HepG2 (cell line): ENCODE results near the gene EP300. TPM values are rescaled to one million over a fixed set of nuclear protein-coding genes. Genes with fewer than 3 reads are reported as not detected.

ENCODE experiments used
- ATAC-seq: fragments of 200-7000 bp; cut with Tn5 transposase; 3 replicates; pipeline ENCODE4 v1.9.1; 2020; ENCODE audit warnings: mild to moderate bottlenecking, moderate library complexity
- BruUV-seq: library from RNA; stranded (reverse); fragments of 400-500 nt; replicated peaks from 2 replicates; lab custom pipeline; 2021; lab: Mats Ljungman, UMichigan
- CTCF ChIA-PET: fragments of 300-600 bp; formaldehyde crosslinking; extraction: SDS; loops from one replicate; lab custom pipeline; 2021; ENCODE audit warnings: low total read pairs, inconsistent platforms, low intra/inter-chr PET ratio; lab: Yijun Ruan, JAX
- POLR2A ChIA-PET: fragments of 350-600 bp; sonication (Branson Sonifier 250); formaldehyde crosslinking; loops from one replicate; lab custom pipeline; 2020; ENCODE audit warnings: antibody characterized with exemption, inconsistent platforms; lab: Yijun Ruan, JAX
- DNase-seq: peaks from one replicate; pipeline ENCODE4 v3.0.0-alpha.2; 2015; ENCODE audit warnings: low spot score
- FAIRE-seq: peaks from 3 replicates; lab custom pipeline; 2011; peaks lifted over from hg19 to GRCh38; lab: Jason Lieb, UNC
- H2AFZ ChIP-seq: one replicate; pipeline ENCODE4 v1.6.1; 2011; ENCODE audit warnings: low read length, inconsistent platforms
- H3K27ac ChIP-seq: fragments of 300-600 bp; 3 replicates; pipeline ENCODE4 v1.8.0; 2011; ENCODE audit warnings: mixed run types, mild to moderate bottlenecking, mixed read lengths, low read length, inconsistent platforms; ENCODE audit not compliant: insufficient read depth; ENCODE audit errors: extremely low read length
- H3K27me3 ChIP-seq, 2 experiments: fragments of 200-600 bp in 1 of 2; 2 replicates in 1 of 2; 3 replicates in 1 of 2; pipeline versions ENCODE4 v1.6.0 to v1.8.0; 2011; ENCODE audit warnings: low read length in 2 of 2, mild to moderate bottlenecking in 2 of 2, moderate library complexity in 2 of 2, inconsistent platforms in 1 of 2; ENCODE audit not compliant: insufficient read depth in 2 of 2, control insufficient read depth in 1 of 2
- H3K36me3 ChIP-seq, 2 experiments: fragments of 200-600 bp in 1 of 2; replicated peaks in 1 of 2; 2 replicates in 1 of 2; 3 replicates in 1 of 2; pipeline versions ENCODE4 v1.5.1 to v1.8.0; 2011; ENCODE audit warnings: low read length in 2 of 2, inconsistent platforms in 1 of 2; ENCODE audit not compliant: insufficient read depth in 2 of 2, control insufficient read depth in 1 of 2
- H3K4me1 ChIP-seq: 2 replicates; pipeline ENCODE4 v1.5.1; 2012; ENCODE audit warnings: low read length, inconsistent platforms; ENCODE audit not compliant: insufficient read depth
- H3K4me2 ChIP-seq: 2 replicates; pipeline ENCODE4 v1.6.0; 2011; ENCODE audit warnings: low read depth, low read length, inconsistent platforms
- H3K4me3 ChIP-seq, 3 experiments: fragments of 200-600 bp in 1 of 3; sonication (generic), shearing (Covaris generic) in 1 of 3; replicated peaks in 1 of 3; 2 replicates each; pipeline ENCODE4 v1.5.1; 2011 to 2016; ENCODE audit warnings: low read length in 3 of 3, inconsistent platforms in 2 of 3, low read depth in 2 of 3, mild to moderate bottlenecking in 2 of 3, control low read depth in 1 of 3, mixed read lengths in 1 of 3; ENCODE audit not compliant: insufficient read depth in 1 of 3
- H3K79me2 ChIP-seq: one replicate; pipeline ENCODE4 v1.6.1; 2011; ENCODE audit warnings: low read length, inconsistent platforms; ENCODE audit not compliant: insufficient read depth
- H3K9ac ChIP-seq: 2 replicates; pipeline ENCODE4 v1.6.0; 2011; ENCODE audit warnings: mild to moderate bottlenecking, low read depth, low read length, inconsistent platforms; ENCODE audit not compliant: insufficient read depth
- H3K9me3 ChIP-seq: 2 replicates; pipeline ENCODE4 v1.5.1; 2012; ENCODE audit warnings: mild to moderate bottlenecking, low read length
- H4K20me1 ChIP-seq: 2 replicates; pipeline ENCODE4 v1.6.0; 2011; ENCODE audit warnings: inconsistent platforms, mild to moderate bottlenecking, low read length, moderate library complexity; ENCODE audit not compliant: insufficient read depth
- AKNA ChIP-seq: sonication (generic); formaldehyde crosslinking; IDR thresholded peaks from 2 replicates; pipeline ENCODE4 v1.4.0; 2020; ENCODE audit warnings: missing genetic modification reagents, borderline replicate concordance
- IKZF4 ChIP-seq: sonication (generic); formaldehyde crosslinking; IDR thresholded peaks from 2 replicates; pipeline ENCODE4 v1.5.1; 2020; ENCODE audit warnings: borderline replicate concordance, mild to moderate bottlenecking, low read depth, missing genetic modification reagents; ENCODE audit errors: not compliant biosample characterization
- RBM22 ChIP-seq: fragments of 200-400 bp; formaldehyde crosslinking; optimal IDR thresholded peaks from 2 replicates; pipeline ENCODE3; 2017; ENCODE audit warnings: mild to moderate bottlenecking, low read length, moderate library complexity
- TARDBP ChIP-seq: sonication (generic); formaldehyde crosslinking; IDR thresholded peaks from 2 replicates; pipeline ENCODE4 v1.8.0; 2022; ENCODE audit warnings: mild to moderate bottlenecking, missing genetic modification reagents
- ZNF30 ChIP-seq: sonication (generic); formaldehyde crosslinking; IDR thresholded peaks from 2 replicates; pipeline ENCODE4 v1.5.0; 2020; ENCODE audit warnings: mild to moderate bottlenecking, missing genetic modification reagents
- WGBS: methylation state at CpG from one replicate; pipeline ENCODE4 v1.1.6; 2017; ENCODE audit warnings: low lambda C conversion rate; 5-methylcytosine and 5-hydroxymethylcytosine counted together
- in situ Hi-C: cut with HindIII; loops from 2 replicates; pipeline ENCODE4 v1.10.0; 2017; ENCODE audit warnings: low pct_unique_long_range_greater_than_20kb; ENCODE audit not compliant: extremely low pct_ligation_motif_present
- intact Hi-C: fragments of 100-400 bp; cut with micrococcal nuclease; formaldehyde crosslinking; loops from one replicate; pipeline ENCODE4 v1.10.0; 2022; ENCODE audit not compliant: unreplicated experiment
- polyA plus RNA-seq, 8 experiments: library from polyadenylated mRNA; depleted of rRNA in 3 of 8; stranded (reverse) in 7 of 8; unstranded in 1 of 8; fragments of >200 nt; fragmentation: Illumina TruSeq in 4 of 8; extraction: Trizol in 4 of 8; gene quantifications; 2 replicates each; pipeline versions ENCODE4 v1.2.1 to v1.2.3, GENCODE V29; 2011 to 2016; ENCODE audit warnings: low read depth in 4 of 8, missing spikeins in 1 of 8, mixed read lengths in 1 of 8; ENCODE audit not compliant: insufficient read depth in 1 of 8
- total RNA-seq, 5 experiments: library from RNA; depleted of rRNA; stranded (reverse); fragments of >200 nt; fragmentation: Illumina TruSeq; extraction: Trizol; gene quantifications; 2 replicates each; pipeline ENCODE4 v1.2.3, GENCODE V29; 2016; ENCODE audit warnings: low read depth in 1 of 5
- TF ChIP-seq, protein P1 (sequence below): sonication (generic); formaldehyde crosslinking; IDR thresholded peaks from 2 replicates; pipeline ENCODE4 v1.4.0; 2020; ENCODE audit warnings: low read depth, missing genetic modification reagents

EP300 gene
- total and polyA plus RNA-seq, 2 of the 13 experiments (the other 11 are each of a cell fraction or from before 2014, with no cell fraction given), result 13.6 to 14.9 TPM

GRCh38 chr22:41171996-41172395 lies 79.6 kb downstream of the EP300 start:
- H3K9me3 ChIP-seq, result no peaks in the 10 kb centered on the region
- no peak for TF ChIP-seq IKZF4 (CRISPR knock-in tag)
- TF ChIP-seq RBM22, result peak; percentile 35
- H3K36me3 ChIP-seq, result peaks cover 37 to 85% of the 10 kb centered on the region in 2 experiments
- WGBS, result 91% methylated on average over 3 of the region's 3 CpGs
- no TSS peak for BruUV-seq
- no peak overlapping the region for H3K27ac ChIP-seq
- in situ Hi-C loops, result no loop called here
- no peak overlapping the region for H2AFZ ChIP-seq
- DNase-seq (no peak), ATAC-seq (no peak), FAIRE-seq (no peak)
- H3K4me2 ChIP-seq, result no peak overlapping the region
- CTCF ChIA-PET, result no interaction called here
- POLR2A ChIA-PET, result no interaction called here
- H3K27me3 ChIP-seq, result no peaks in the 10 kb centered on the region
- H4K20me1 ChIP-seq, result no peaks in the 10 kb centered on the region
- H3K4me3 ChIP-seq, result no peak overlapping the region
- intact Hi-C loops, result no loop called here
- H3K9ac ChIP-seq, result no peak overlapping the region
- H3K4me1 ChIP-seq, result no peaks in the 10 kb centered on the region
- H3K79me2 ChIP-seq, result no peaks in the 10 kb centered on the region

GRCh38 chr22:41175546-41175945 lies 83.2 kb downstream of the EP300 start:
- Histone ChIP-seq H3K9me3 (no peaks in the 10 kb centered on the region), H3K4me2 (no peak overlapping the region), H2AFZ (no peak overlapping the region), H3K27ac (no peak overlapping the region), H3K4me1 (no peaks in the 10 kb centered on the region), H3K4me3 (no peak overlapping the region), H4K20me1 (no peaks in the 10 kb centered on the region), H3K9ac (no peak overlapping the region), H3K79me2 (no peaks in the 10 kb centered on the region), H3K36me3 (peaks cover 38 to 77% of the 10 kb centered on the region in 2 experiments), H3K27me3 (no peaks in the 10 kb centered on the region)
- no peak for DNase-seq
- POLR2A ChIA-PET, result no interaction called here
- in situ Hi-C loops (no loop called here), intact Hi-C loops (no loop called here)
- no TSS peak for BruUV-seq
- no peak for ATAC-seq
- TF ChIP-seq AKNA (CRISPR knock-in tag) (no peak), ZNF30 (CRISPR knock-in tag) (no peak), TARDBP (CRISPR knock-in tag) (no peak)
- TF ChIP-seq, protein P1, sequence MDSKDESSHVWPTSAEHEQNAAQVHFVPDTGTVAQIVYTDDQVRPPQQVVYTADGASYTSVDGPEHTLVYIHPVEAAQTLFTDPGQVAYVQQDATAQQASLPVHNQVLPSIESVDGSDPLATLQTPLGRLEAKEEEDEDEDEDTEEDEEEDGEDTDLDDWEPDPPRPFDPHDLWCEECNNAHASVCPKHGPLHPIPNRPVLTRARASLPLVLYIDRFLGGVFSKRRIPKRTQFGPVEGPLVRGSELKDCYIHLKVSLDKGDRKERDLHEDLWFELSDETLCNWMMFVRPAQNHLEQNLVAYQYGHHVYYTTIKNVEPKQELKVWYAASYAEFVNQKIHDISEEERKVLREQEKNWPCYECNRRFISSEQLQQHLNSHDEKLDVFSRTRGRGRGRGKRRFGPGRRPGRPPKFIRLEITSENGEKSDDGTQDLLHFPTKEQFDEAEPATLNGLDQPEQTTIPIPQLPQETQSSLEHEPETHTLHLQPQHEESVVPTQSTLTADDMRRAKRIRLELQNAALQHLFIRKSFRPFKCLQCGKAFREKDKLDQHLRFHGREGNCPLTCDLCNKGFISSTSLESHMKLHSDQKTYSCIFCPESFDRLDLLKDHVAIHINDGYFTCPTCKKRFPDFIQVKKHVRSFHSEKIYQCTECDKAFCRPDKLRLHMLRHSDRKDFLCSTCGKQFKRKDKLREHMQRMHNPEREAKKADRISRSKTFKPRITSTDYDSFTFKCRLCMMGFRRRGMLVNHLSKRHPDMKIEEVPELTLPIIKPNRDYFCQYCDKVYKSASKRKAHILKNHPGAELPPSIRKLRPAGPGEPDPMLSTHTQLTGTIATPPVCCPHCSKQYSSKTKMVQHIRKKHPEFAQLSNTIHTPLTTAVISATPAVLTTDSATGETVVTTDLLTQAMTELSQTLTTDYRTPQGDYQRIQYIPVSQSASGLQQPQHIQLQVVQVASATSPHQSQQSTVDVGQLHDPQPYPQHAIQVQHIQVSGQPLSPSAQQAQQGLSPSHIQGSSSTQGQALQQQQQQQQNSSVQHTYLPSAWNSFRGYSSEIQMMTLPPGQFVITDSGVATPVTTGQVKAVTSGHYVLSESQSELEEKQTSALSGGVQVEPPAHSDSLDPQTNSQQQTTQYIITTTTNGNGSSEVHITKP (CRISPR knock-in tag), result no peak
- 97% methylated on average over 2 of the region's 2 CpGs for WGBS
- CTCF ChIA-PET, result no interaction called here
- FAIRE-seq, result no peak
